SH-SY5Y (cell line): ENCODE results near the gene VOPP1.

Experiments used
- GATA2 ChIP-seq: IDR thresholded peaks from 2 replicates; pipeline ENCODE4 v1.6.1; 2011; ENCODE audit warnings: mild to moderate bottlenecking, low read depth, low read length
- GATA3 ChIP-seq: IDR thresholded peaks from 2 replicates; pipeline ENCODE4 v1.6.1; 2011; ENCODE audit warnings: low read depth, mild to moderate bottlenecking, low read length, moderate library complexity

VOPP1 gene

GRCh38 chr7:55572378-55573233, at the start of gene VOPP1:
Gene VOPP1 (minus strand): TSS chr7:55572502. CDS start chr7:55572324, 178 bp downstream.
- TF ChIP-seq GATA3 (no peak), GATA2 (no peak)

- TF ChIP-seq GATA2 = no peak
- no peak for TF ChIP-seq GATA3
These were observed 46.6 kb upstream of the VOPP1 start for GRCh38 chr7:55618913-55619312.

GRCh38 chr7:55595511-55595910, 23.2 kb upstream of the VOPP1 start:
- TF ChIP-seq GATA3 = no peak
- no peak for TF ChIP-seq GATA2

- TF ChIP-seq GATA3 = no peak
- TF ChIP-seq GATA2 = no peak
These were observed 22.6 kb upstream of the VOPP1 start for GRCh38 chr7:55594870-55595269.

- TF ChIP-seq GATA3 (no peak), GATA2 (no peak)
These were observed 22.1 kb upstream of the VOPP1 start for GRCh38 chr7:55594414-55594813.

- TF ChIP-seq GATA3 (no peak), GATA2 (no peak)
These were observed 21.4 kb upstream of the VOPP1 start for GRCh38 chr7:55593515-55594318.

GRCh38 chr7:55593172-55593514, 20.8 kb upstream of the VOPP1 start:
- TF ChIP-seq GATA2 = no peak
- TF ChIP-seq GATA3 = no peak

GRCh38 chr7:55592492-55592891, 20.2 kb upstream of the VOPP1 start:
- TF ChIP-seq GATA2 = no peak

GRCh38 chr7:55591282-55591931, 19.1 kb upstream of the VOPP1 start:
- TF ChIP-seq GATA2 (no peak), GATA3 (no peak)

- TF ChIP-seq GATA2 (no peak), GATA3 (no peak)
These were observed 18.4 kb upstream of the VOPP1 start for GRCh38 chr7:55590517-55591281.

- TF ChIP-seq GATA2 = no peak
- TF ChIP-seq GATA3 = no peak
These were observed 17.6 kb upstream of the VOPP1 start for GRCh38 chr7:55589905-55590304.

GRCh38 chr7:55588976-55589604, 16.8 kb upstream of the VOPP1 start:
- TF ChIP-seq GATA2 = no peak
- no peak for TF ChIP-seq GATA3

- TF ChIP-seq GATA3 = no peak
- TF ChIP-seq GATA2 = no peak
These were observed 16.0 kb upstream of the VOPP1 start for GRCh38 chr7:55588379-55588699.
